Measurements from ENCODE around the gene IP6K2.

DNA sequence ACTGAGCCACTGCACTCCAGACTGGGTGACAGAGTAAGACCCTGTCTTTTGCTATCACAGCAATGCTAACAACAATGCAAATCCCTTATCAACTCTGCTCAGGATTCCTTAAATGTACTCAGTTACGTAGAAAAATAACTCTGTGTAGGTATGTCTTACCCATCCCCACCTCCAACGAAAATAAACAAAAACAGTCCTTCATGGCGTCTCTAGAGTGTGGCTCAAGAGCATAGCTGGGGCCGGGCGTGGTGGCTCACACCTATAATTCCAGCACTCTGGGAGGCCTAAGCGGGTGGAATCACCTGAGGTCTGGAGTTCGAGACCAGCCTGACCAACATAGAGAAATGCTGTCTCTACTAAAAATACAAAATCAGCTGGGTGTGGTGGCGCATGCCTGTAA is 18.1 kb downstream of the IP6K2 start:
- TF ChIP-seq, protein P1, sequence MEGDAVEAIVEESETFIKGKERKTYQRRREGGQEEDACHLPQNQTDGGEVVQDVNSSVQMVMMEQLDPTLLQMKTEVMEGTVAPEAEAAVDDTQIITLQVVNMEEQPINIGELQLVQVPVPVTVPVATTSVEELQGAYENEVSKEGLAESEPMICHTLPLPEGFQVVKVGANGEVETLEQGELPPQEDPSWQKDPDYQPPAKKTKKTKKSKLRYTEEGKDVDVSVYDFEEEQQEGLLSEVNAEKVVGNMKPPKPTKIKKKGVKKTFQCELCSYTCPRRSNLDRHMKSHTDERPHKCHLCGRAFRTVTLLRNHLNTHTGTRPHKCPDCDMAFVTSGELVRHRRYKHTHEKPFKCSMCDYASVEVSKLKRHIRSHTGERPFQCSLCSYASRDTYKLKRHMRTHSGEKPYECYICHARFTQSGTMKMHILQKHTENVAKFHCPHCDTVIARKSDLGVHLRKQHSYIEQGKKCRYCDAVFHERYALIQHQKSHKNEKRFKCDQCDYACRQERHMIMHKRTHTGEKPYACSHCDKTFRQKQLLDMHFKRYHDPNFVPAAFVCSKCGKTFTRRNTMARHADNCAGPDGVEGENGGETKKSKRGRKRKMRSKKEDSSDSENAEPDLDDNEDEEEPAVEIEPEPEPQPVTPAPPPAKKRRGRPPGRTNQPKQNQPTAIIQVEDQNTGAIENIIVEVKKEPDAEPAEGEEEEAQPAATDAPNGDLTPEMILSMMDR (IDR thresholded peaks at IDR 0.05): no peak
- TF ChIP-seq POLR2A (IDR thresholded peaks at IDR 0.05): no peak
